Measurements from ENCODE around the gene ZNF615.

- no peak for TF ChIP-seq ZFP30 (CRISPR knock-in tag; IDR thresholded peaks at IDR 0.05)
- TF ChIP-seq PATZ1 (CRISPR knock-in tag; IDR thresholded peaks at IDR 0.05; ENCODE audit: borderline replicate concordance), result no peak
- peak; percentile 60 for TF ChIP-seq ZFP3 (CRISPR knock-in tag; IDR thresholded peaks at IDR 0.05)
- TF ChIP-seq PPARA (CRISPR knock-in tag; IDR thresholded peaks at IDR 0.05; ENCODE audit: borderline replicate concordance), result no peak
- TF ChIP-seq RARB (CRISPR knock-in tag; IDR thresholded peaks at IDR 0.05), result no peak
- no peak for TF ChIP-seq ZNF8 (CRISPR knock-in tag; IDR thresholded peaks at IDR 0.05)
- TF ChIP-seq TOX (CRISPR knock-in tag; IDR thresholded peaks at IDR 0.05; ENCODE audit: borderline replicate concordance), result no peak
- TF ChIP-seq GLIS3 (CRISPR knock-in tag; IDR thresholded peaks at IDR 0.05), result peak; percentile 63; the same call in 1 of the 2 replicates
- no peak for TF ChIP-seq TCF4 (CRISPR knock-in tag; IDR thresholded peaks at IDR 0.05; ENCODE audit: borderline replicate concordance)
- no peak for TF ChIP-seq ESRRG (CRISPR knock-in tag; IDR thresholded peaks at IDR 0.05)
- no peak for TF ChIP-seq OSR1 (CRISPR knock-in tag; IDR thresholded peaks at IDR 0.05)
- TF ChIP-seq ISL1 (CRISPR knock-in tag; IDR thresholded peaks at IDR 0.05), result no peak
Observed at GRCh38 chr19:52028027-52028779, 20.2 kb upstream of the ZNF615 start, which contains the start of gene ZNF614.
